Kidney (tissue), 14 donors: Measurements from ENCODE around the gene DDA1. TPM values are rescaled to one million over a fixed set of nuclear protein-coding genes. Genes with fewer than 3 reads are reported as not detected.
A peak's percentile ranks its signal among the peaks of the same experiment; 100 is the strongest.

Experiments used
- DNase-seq, 5 donors: peaks; one replicate each; pipeline ENCODE4 v3.0.0-alpha.2; 2013 to 2020
- FAIRE-seq: peaks from 2 replicates; lab custom pipeline; 2012; peaks lifted over from hg19 to GRCh38; lab: Jason Lieb, UNC
- H3K27ac ChIP-seq, 2 donors: one replicate each; pipeline ENCODE4 v1.7.0; 2013; ENCODE audit warnings: low read depth in 2 of 2, low read length in 2 of 2, inconsistent platforms in 1 of 2
- H3K27me3 ChIP-seq: one replicate; pipeline ENCODE4 v1.7.1; 2013; ENCODE audit warnings: low read length, inconsistent platforms; ENCODE audit not compliant: control insufficient read depth, insufficient read depth
- H3K36me3 ChIP-seq, 3 donors: one replicate each; pipeline versions ENCODE4 v1.7.0 to v1.7.1; 2013; ENCODE audit warnings: low read length in 3 of 3, control low read depth in 1 of 3, inconsistent platforms in 1 of 3; ENCODE audit not compliant: insufficient read depth in 3 of 3, control insufficient read depth in 2 of 3
- H3K4me1 ChIP-seq, 3 donors: one replicate each; pipeline versions ENCODE4 v1.7.0 to v1.7.1; 2013; ENCODE audit warnings: low read length in 3 of 3, inconsistent platforms in 1 of 3, low read depth in 1 of 3; ENCODE audit not compliant: control insufficient read depth in 2 of 3, insufficient read depth in 2 of 3
- H3K4me3 ChIP-seq, 3 donors: one replicate each; pipeline versions ENCODE4 v1.7.0 to v1.8.1; 2013; ENCODE audit warnings: low read length in 3 of 3, control low read depth in 1 of 3, inconsistent platforms in 1 of 3
- H3K9ac ChIP-seq, 3 donors: one replicate each; pipeline versions ENCODE4 v1.7.0 to v1.7.1; 2013; ENCODE audit warnings: low read length in 3 of 3, control low read depth in 1 of 3, inconsistent platforms in 1 of 3
- H3K9me3 ChIP-seq, 3 donors: one replicate each; pipeline versions ENCODE4 v1.7.0 to v1.7.1; 2013; ENCODE audit warnings: low read length in 3 of 3, control low read depth in 1 of 3, inconsistent platforms in 1 of 3; ENCODE audit not compliant: control insufficient read depth in 2 of 3, insufficient read depth in 1 of 3
- CTCF ChIP-seq: IDR thresholded peaks from 3 replicates; pipeline ENCODE4 v1.5.1; 2012; ENCODE audit warnings: mild to moderate bottlenecking, moderate library complexity, borderline replicate concordance; ENCODE audit not compliant: insufficient read depth; ENCODE audit errors: extremely low read depth
- intact Hi-C: fragments of 100-400 bp; cut with DNase I; formaldehyde crosslinking; loops from one replicate; pipeline ENCODE4 v1.11.1; 2022
- polyA plus RNA-seq: library from polyadenylated mRNA; stranded (reverse); fragments of 350-450 nt; fragmentation: Illumina TruSeq; extraction: RNeasy Lipid Tissue Mini Kit (QIAGEN cat#74804); gene quantifications from one replicate; pipeline ENCODE4 v1.2.3, GENCODE V29; 2014; ENCODE audit warnings: low read depth, low replicate concordance; ENCODE audit not compliant: insufficient read depth
- total RNA-seq: library from RNA; stranded (reverse); fragmentation: NEBNext Ultra II Directional; extraction: Animal tissue kit (Norgen Biotek cat#: 25700); gene quantifications from one replicate; pipeline ENCODE4 v1.2.1, GENCODE V29; 2021
- donor health status: control.
- donor health status: control.
- donor health status: control.
- donor health status: control.
- donor health status: control.
- donor health status: DM: yes; HTN: yes; CAD: no.
- donor health status: Normal renal cell carcinoma (clear cell type).

DDA1 gene
- total and polyA plus RNA-seq, 2 donors from 2014 or later, result 27.7 to 35.9 TPM

GRCh38 chr19:17325133-17325532 is 15.8 kb downstream of the DDA1 start:
- Histone ChIP-seq H3K36me3 (peaks cover 0 to 3% (median 0%) of the 10 kb centered on the region in 3 donors), H3K4me1 (no peaks in the 10 kb centered on the region), H3K4me3 (no peak overlapping the region), H3K9me3 (no peaks in the 10 kb centered on the region), H3K27me3 (no peaks in the 10 kb centered on the region), H3K27ac (no peak overlapping the region), H3K9ac (no peak overlapping the region)
- no peak for DNase-seq
- no peak for TF ChIP-seq CTCF
- no peak for FAIRE-seq
- intact Hi-C loops, result no loop called here

GRCh38 chr19:17325881-17326594 is 16.7 kb downstream of the DDA1 start:
- H3K9ac ChIP-seq, result no peak overlapping the region
- H3K27me3 ChIP-seq, result no peaks in the 10 kb centered on the region
- H3K4me3 ChIP-seq, result no peak overlapping the region
- no peak for TF ChIP-seq CTCF
- no peak for FAIRE-seq
- intact Hi-C loops, result no loop called here
- no peak overlapping the region for H3K27ac ChIP-seq
- H3K9me3 ChIP-seq, result no peaks in the 10 kb centered on the region
- DNase-seq, result peak in 1 of 5 donors; percentile 90
- H3K36me3 ChIP-seq, result no peaks in the 10 kb centered on the region
- H3K4me1 ChIP-seq, result no peaks in the 10 kb centered on the region

GRCh38 chr19:17326595-17326966 is 17.2 kb downstream of the DDA1 start:
- no peak overlapping the region for H3K4me3 ChIP-seq
- no peak for DNase-seq
- no peaks in the 10 kb centered on the region for H3K27me3 ChIP-seq
- H3K9me3 ChIP-seq, result no peaks in the 10 kb centered on the region
- intact Hi-C loops, result no loop called here
- no peak overlapping the region for H3K9ac ChIP-seq
- no peak overlapping the region for H3K27ac ChIP-seq
- no peak for TF ChIP-seq CTCF
- H3K36me3 ChIP-seq, result no peaks in the 10 kb centered on the region
- no peaks in the 10 kb centered on the region for H3K4me1 ChIP-seq
- no peak for FAIRE-seq
